ENCODE results near the gene KLHL20.
"Not testable (repeated sequence)": the region's sequence is repeated elsewhere in the genome, so short reads cannot be mapped to it uniquely, and the experiment has no call there.

DNA sequence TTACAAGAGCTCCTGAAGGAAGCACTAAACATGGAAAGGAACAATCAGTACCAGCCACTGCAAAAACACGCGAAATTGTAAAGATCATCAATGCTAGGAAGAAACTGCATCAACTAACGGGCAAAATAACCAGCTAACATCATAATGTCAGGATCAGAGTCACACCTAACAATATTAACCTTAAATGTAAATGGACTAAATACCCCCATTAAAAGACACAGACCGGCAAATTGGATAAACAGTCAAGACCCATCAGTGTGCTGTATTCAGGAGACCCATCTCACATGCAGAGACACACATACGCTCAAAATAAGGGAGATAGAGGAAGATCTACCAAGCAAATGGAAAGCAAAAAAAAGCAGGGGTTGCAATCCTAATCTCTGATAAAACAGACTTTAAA lies 98.9 kb downstream of the KLHL20 start:
- TF ChIP-seq, protein P1, sequence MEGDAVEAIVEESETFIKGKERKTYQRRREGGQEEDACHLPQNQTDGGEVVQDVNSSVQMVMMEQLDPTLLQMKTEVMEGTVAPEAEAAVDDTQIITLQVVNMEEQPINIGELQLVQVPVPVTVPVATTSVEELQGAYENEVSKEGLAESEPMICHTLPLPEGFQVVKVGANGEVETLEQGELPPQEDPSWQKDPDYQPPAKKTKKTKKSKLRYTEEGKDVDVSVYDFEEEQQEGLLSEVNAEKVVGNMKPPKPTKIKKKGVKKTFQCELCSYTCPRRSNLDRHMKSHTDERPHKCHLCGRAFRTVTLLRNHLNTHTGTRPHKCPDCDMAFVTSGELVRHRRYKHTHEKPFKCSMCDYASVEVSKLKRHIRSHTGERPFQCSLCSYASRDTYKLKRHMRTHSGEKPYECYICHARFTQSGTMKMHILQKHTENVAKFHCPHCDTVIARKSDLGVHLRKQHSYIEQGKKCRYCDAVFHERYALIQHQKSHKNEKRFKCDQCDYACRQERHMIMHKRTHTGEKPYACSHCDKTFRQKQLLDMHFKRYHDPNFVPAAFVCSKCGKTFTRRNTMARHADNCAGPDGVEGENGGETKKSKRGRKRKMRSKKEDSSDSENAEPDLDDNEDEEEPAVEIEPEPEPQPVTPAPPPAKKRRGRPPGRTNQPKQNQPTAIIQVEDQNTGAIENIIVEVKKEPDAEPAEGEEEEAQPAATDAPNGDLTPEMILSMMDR (IDR thresholded peaks at IDR 0.05) = not testable (repeated sequence)
- TF ChIP-seq ZFX (IDR thresholded peaks at IDR 0.05; ENCODE audit: borderline replicate concordance) = not testable (repeated sequence)

All from 22Rv1 (cell line).